Lung (tissue), 12 donors: ENCODE data around the gene GSTT2B. TPM values are rescaled to one million over a fixed set of nuclear protein-coding genes. Genes with fewer than 3 reads are reported as not detected.
"Not testable (repeated sequence)": the region's sequence is repeated elsewhere in the genome, so short reads cannot be mapped to it uniquely, and the experiment has no call there.

Experiments used
- ATAC-seq: fragments of 200-7000 bp; cut with Tn5 transposase; one replicate; pipeline ENCODE4 v1.9.1; 2020; ENCODE audit warnings: moderate number of reproducible peaks; ENCODE audit not compliant: insufficient read depth, low FRiP score
- DNase-seq, 3 donors: peaks; one replicate each; pipeline ENCODE4 v3.0.0-alpha.2; 2013 to 2017
- H3K27ac ChIP-seq, 2 donors: one replicate each; pipeline ENCODE4 v1.5.1; 2013; ENCODE audit warnings: mild to moderate bottlenecking in 2 of 2, moderate library complexity in 2 of 2, control low read depth in 1 of 2, inconsistent platforms in 1 of 2, low read depth in 1 of 2, low read length in 1 of 2
- H3K27me3 ChIP-seq, 3 donors: one replicate each; pipeline ENCODE4 v1.5.1; 2013; ENCODE audit warnings: low read length in 2 of 3; ENCODE audit not compliant: control insufficient read depth in 3 of 3, insufficient read depth in 3 of 3
- H3K36me3 ChIP-seq, 4 donors: one replicate each; pipeline ENCODE4 v1.5.1; 2013; ENCODE audit warnings: low read length in 4 of 4, mild to moderate bottlenecking in 1 of 4, moderate library complexity in 1 of 4; ENCODE audit not compliant: control insufficient read depth in 4 of 4, insufficient read depth in 4 of 4
- H3K4me1 ChIP-seq, 5 donors: one replicate each; pipeline ENCODE4 v1.5.1; 2013; ENCODE audit warnings: low read length in 5 of 5, mild to moderate bottlenecking in 2 of 5, moderate library complexity in 1 of 5; ENCODE audit not compliant: control insufficient read depth in 5 of 5, insufficient read depth in 5 of 5
- H3K4me3 ChIP-seq: one replicate; pipeline ENCODE4 v1.5.1; 2013; ENCODE audit warnings: mild to moderate bottlenecking, control low read depth, moderate library complexity
- H3K9ac ChIP-seq, 2 donors: one replicate each; pipeline ENCODE4 v1.5.1; 2013; ENCODE audit warnings: low read length in 2 of 2, control low read depth in 1 of 2; ENCODE audit not compliant: insufficient read depth in 1 of 2
- H3K9me3 ChIP-seq, 4 donors: one replicate each; pipeline ENCODE4 v1.5.1; 2013; ENCODE audit warnings: low read length in 3 of 4, mild to moderate bottlenecking in 1 of 4, moderate library complexity in 1 of 4; ENCODE audit not compliant: control insufficient read depth in 4 of 4, insufficient read depth in 3 of 4
- WGBS, 2 donors: extraction: QIAGEN DNeasy Blood & Tissue Kit; methylation state at CpG; one replicate each; pipeline ENCODE4 v1.1.7; 2013; 5-methylcytosine and 5-hydroxymethylcytosine counted together
- polyA plus RNA-seq, 2 donors: library from polyadenylated mRNA; stranded (reverse); fragments of 200-250 nt; gene quantifications; one replicate each; pipeline ENCODE4 v1.2.1, GENCODE V29; 2013
- total RNA-seq, 2 donors: library from RNA; depleted of rRNA in 1 of 2; stranded (reverse); fragments of >200 nt in 1 of 2; gene quantifications; one replicate each; pipeline ENCODE4 v1.2.1, GENCODE V29; 2014 to 2021
- TF ChIP-seq, protein P1 (sequence below): IDR thresholded peaks from 2 replicates; pipeline ENCODE4 v1.5.1; 2012; ENCODE audit warnings: mild to moderate bottlenecking; ENCODE audit errors: control extremely low read depth, extremely low read depth
- donor health status: control.
- donor health status: control.
- donor health status: Bipolar disorder and iron deficiency.
- donor health status: healthy.
- donor health status: DM: yes; HTN: yes; CAD: no.

The GSTT2B gene
- total and polyA plus RNA-seq, 4 donors: 2.0 to 22.9 (median 15.6) TPM

DNA sequence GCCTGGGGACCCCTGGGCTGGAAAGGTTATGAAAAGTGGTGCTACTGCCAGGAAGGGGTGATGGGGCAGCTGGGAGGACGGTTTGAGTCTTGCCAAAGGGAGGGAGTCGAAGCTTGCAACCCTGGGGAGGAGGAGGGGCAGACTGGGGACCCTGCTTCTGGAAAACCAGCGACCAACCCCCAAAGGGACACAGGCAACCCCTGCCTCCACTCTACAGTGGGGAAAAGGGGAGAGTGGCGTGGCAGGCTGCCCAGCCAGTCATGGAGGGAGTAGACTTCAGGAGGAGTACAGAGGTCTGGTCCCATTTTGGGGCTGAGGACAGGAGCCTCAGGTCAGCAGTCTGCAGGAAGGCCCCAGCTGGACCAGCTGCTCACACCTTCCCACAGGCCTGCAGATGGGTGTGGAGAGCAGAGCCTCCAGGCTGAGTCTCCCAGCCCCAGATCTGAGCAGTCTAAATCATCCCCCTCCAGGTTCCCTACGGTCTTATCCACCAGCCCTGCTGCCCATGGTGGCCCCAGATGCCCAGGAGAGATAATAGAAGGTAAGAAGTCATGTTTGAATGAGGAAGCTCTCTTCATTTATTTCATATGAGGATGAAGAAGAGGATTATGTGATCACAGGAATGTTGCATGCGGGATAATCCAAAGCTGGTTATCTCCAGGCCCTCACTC is 10.0 kb upstream of the GSTT2B start:
- H3K9ac ChIP-seq: no peak overlapping the region
- no peak overlapping the region for H3K4me3 ChIP-seq
- TF ChIP-seq, protein P1, sequence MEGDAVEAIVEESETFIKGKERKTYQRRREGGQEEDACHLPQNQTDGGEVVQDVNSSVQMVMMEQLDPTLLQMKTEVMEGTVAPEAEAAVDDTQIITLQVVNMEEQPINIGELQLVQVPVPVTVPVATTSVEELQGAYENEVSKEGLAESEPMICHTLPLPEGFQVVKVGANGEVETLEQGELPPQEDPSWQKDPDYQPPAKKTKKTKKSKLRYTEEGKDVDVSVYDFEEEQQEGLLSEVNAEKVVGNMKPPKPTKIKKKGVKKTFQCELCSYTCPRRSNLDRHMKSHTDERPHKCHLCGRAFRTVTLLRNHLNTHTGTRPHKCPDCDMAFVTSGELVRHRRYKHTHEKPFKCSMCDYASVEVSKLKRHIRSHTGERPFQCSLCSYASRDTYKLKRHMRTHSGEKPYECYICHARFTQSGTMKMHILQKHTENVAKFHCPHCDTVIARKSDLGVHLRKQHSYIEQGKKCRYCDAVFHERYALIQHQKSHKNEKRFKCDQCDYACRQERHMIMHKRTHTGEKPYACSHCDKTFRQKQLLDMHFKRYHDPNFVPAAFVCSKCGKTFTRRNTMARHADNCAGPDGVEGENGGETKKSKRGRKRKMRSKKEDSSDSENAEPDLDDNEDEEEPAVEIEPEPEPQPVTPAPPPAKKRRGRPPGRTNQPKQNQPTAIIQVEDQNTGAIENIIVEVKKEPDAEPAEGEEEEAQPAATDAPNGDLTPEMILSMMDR: no peak
- ATAC-seq: no peak
- DNase-seq: no peak
- WGBS, 2 donors: 76 to 91% methylated on average over 6 of the region's 6 CpGs
- H3K9me3 ChIP-seq: no peaks in the 10 kb centered on the region
- no peaks in the 10 kb centered on the region for H3K4me1 ChIP-seq
- H3K27ac ChIP-seq: no peak overlapping the region
- H3K36me3 ChIP-seq: peaks cover 6 to 19% (median 12%) of the 10 kb centered on the region in 4 donors
- no peaks in the 10 kb centered on the region for H3K27me3 ChIP-seq

DNA sequence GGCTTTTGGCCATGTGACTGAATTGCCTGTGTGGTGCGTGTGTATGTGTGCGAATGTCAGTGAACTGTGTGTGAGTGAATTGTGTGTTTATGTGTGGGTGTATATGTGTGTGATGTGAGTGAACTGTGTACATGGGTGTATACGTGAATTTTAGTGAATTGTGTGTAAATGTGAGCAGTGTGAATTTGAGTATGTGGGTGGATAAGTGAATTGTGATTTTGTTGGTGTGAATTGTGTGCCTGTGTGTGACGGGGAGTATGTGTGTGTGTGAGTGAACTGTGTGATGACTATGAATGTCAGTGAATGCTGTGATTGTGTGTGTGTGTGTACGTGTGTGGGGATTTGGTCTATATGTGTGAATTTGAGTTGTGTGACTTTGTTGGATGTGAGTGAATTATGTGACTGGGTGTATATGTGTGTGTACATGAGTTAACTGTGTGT is 9.2 kb upstream of the GSTT2B start:
- DNase-seq: no peak

DNA sequence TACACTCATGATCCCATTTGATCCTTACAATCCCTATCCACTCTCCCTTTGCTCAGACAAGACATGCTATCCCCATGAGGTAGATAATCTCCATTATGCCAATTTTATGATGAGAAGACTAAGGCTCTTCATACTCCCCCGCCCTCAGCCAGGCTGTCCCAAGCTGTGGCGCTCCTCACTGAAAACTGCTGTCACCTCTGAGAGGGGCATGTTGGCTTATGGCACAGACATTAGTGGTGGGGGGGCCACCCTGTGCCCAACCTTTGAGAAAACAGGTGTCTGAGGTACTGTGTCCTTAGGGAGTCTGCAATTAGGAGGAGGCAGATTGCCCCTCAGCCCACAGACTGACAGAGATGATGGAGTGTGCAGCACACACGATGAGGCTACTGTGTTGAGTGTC is 8.1 kb upstream of the GSTT2B start:
- TF ChIP-seq, protein P1: no peak
- Histone ChIP-seq H3K9me3 (no peaks in the 10 kb centered on the region), H3K27ac (no peak overlapping the region), H3K4me3 (no peak overlapping the region), H3K9ac (no peak overlapping the region), H3K36me3 (peaks cover 6 to 19% (median 12%) of the 10 kb centered on the region in 4 donors), H3K27me3 (no peaks in the 10 kb centered on the region), H3K4me1 (no peaks in the 10 kb centered on the region)
- DNase-seq (no peak), ATAC-seq (no peak)
- WGBS, 2 donors: 91 to 99% methylated on average over 3 of the region's 3 CpGs

More for the DNA sequence above, 9.2 kb upstream of the GSTT2B start:
- Histone ChIP-seq H3K9ac (no peak overlapping the region), H3K4me1 (no peaks in the 10 kb centered on the region), H3K36me3 (peaks cover 6 to 19% (median 12%) of the 10 kb centered on the region in 4 donors), H3K27me3 (no peaks in the 10 kb centered on the region), H3K27ac (no peak overlapping the region), H3K4me3 (no peak overlapping the region), H3K9me3 (no peaks in the 10 kb centered on the region)
- WGBS, 2 donors: 86 to 87% methylated on average over 5 of the region's 5 CpGs
- TF ChIP-seq, protein P1: no peak
- no peak for ATAC-seq

DNA sequence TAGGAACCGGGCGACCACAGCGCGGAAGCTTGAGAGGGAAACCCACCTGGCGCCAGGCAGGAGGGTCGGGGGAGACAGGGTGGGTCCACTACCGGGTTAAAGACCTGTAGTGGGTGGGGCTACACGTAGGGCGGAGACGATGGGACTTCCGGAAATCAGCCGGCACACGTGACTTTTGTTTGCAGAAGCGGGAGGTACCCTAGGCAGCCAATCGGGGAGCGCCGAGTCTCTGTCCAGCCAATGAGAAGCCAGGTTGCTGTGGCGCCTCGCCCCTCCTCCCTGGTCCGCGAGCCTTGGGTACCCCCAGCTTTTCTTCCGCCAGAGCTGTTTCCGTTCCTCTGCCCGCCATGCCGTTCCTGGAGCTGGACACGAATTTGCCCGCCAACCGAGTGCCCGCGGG is 5.6 kb upstream of the GSTT2B start, which contains the start of gene DDTL:
TSS of gene DDTL (plus strand) at position 321 of the 400 bp plus-strand sequence. CDS start at position 348, 27 bp downstream.
- not testable (repeated sequence) for H3K27ac ChIP-seq, H3K4me1 ChIP-seq, H3K4me3 ChIP-seq, H3K9me3 ChIP-seq, H3K9ac ChIP-seq, DNase-seq, H3K27me3 ChIP-seq
- ATAC-seq: peak; percentile 99
- H3K36me3 ChIP-seq: peaks cover 3 to 16% (median 11%) of the 10 kb centered on the region in 4 donors
- WGBS, 2 donors: no CpG with 5 or more reads among the region's 30 CpGs

DNA sequence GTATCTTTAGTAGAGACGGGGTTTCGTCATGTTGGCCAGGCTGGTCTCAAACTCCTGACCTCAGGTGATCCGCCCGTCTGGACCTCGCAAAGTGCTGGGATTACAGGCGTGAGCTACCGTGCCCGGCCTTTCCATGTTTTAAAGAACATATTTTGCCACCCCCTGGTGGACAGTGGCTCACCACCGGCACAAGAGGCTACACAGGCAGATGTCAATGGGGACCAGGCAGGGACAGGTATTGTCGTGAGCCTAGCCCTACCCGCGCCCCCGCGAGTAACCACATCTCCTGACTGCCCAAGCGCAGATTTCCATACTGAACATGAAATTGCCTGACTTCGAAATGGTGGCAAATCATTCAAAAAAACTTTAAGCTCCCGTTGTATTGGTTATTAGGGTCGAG is 5.1 kb upstream of the GSTT2B start:
- H3K4me1 ChIP-seq: not testable (repeated sequence)
- no CpG with 5 or more reads among the region's 18 CpGs for WGBS, 2 donors

More for the DNA sequence above, 5.1 kb upstream of the GSTT2B start:
- H3K27me3 ChIP-seq, H3K9me3 ChIP-seq, DNase-seq, H3K9ac ChIP-seq, H3K27ac ChIP-seq, ATAC-seq, H3K4me3 ChIP-seq: not testable (repeated sequence)
- peaks cover 0 to 16% (median 9%) of the 10 kb centered on the region in 4 donors for H3K36me3 ChIP-seq
